HG02840 (cell line): ENCODE measurements around the gene DDAH1.

Source experiments
- ATAC-seq: cut with Tn5 transposase; IDR thresholded peaks from one replicate; pipeline ENCODE4 v1.9.1; 2021; ENCODE audit warnings: mild to moderate bottlenecking, moderate library complexity, moderate number of reproducible peaks; ENCODE audit not compliant: unreplicated experiment, low FRiP score

DDAH1 gene

GRCh38 chr1:85316321-85316720 is 148.6 kb downstream of the DDAH1 start:
- ATAC-seq: no peak

GRCh38 chr1:85315789-85316188 is 149.2 kb downstream of the DDAH1 start:
- no peak for ATAC-seq

GRCh38 chr1:85314726-85315125 is 150.2 kb downstream of the DDAH1 start:
- no peak for ATAC-seq

- ATAC-seq: no peak
These were observed 150.9 kb downstream of the DDAH1 start for GRCh38 chr1:85313888-85314696.

GRCh38 chr1:85311818-85312217 is 153.1 kb downstream of the DDAH1 start:
- ATAC-seq: no peak

DNA sequence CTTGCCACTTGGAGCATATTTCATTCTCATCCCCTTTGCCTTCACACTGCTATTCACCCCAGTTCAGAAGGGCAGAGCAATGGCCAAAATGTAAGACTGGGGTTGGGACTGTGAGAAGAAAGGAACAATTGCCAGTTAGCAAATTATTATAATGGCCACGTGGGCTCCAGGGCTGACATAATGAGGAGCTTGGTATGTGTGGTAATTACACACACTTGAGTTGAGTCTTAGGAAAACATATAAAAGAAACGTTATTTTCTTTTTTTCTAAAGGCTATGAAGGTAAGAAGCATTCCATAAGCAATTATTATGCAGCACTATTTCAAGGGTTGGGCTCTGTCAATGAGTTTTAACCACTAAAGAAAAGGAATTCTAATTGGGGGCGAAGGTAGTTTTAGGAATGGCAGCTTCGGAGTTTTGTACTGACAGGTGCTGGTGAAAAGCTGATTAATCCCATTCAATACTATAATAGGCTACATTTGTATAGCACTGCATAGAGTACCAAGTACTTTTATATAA is 156.1 kb downstream of the DDAH1 start:
- ATAC-seq: no peak

DNA sequence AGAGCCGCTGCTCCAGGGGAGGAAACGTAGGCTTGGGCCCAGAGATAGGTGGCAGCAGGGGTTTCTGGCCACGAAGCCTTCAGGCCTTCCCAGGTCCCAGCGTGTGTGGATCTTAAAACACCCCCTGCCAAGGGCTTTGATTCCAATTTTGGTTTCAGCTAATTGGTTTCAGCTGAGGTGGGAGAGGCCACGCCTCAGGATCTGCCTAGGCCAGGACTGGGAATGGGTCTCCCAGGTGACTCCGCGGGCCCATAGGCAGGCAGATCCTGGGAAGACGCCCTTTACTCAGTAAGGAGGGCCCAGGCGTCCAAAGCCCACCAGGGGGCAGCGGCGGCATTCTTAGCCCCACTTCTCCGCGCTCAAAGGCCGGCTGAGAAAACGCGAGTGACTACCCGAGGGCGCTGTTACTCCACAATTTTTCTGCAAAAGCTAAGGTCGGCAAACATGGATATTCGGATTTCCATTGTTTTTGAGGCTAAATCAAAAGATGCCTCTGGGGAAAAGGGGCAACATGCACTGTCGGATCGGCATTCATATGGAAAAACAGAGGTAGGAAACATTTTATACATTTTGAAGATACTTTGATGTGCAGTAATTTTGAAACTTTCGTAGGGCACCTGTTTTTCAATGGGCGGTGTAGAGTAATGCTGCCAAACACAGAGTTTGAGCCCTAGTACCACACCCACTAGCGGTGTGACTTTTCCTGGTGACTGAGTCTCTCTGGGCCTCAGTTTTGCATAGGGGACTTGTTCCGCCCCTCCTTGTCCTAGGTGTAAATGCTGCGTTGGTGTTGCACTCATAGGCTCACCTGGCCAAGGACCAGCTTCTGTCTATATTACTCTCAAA is 156.7 kb downstream of the DDAH1 start:
- ATAC-seq: peak; percentile 67

DNA sequence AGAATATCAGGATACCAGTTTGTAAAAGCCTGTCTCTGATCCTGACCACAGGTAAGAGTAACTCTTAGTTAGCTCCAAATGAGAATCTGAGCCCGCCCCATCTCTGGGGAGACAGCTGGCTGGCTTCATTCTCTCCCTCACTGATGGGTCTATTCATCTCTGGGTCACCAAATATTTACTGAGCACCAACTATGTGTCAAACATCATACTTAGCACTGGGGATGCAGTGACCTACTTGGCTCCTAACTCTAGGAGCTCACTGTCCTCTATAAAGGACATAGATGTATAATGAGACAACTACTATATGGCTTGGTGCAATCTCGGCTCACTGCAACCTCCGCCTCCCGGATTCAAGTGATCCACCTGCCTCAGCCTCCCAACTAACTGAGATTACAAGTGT is 158.7 kb downstream of the DDAH1 start:
- no peak for ATAC-seq

DNA sequence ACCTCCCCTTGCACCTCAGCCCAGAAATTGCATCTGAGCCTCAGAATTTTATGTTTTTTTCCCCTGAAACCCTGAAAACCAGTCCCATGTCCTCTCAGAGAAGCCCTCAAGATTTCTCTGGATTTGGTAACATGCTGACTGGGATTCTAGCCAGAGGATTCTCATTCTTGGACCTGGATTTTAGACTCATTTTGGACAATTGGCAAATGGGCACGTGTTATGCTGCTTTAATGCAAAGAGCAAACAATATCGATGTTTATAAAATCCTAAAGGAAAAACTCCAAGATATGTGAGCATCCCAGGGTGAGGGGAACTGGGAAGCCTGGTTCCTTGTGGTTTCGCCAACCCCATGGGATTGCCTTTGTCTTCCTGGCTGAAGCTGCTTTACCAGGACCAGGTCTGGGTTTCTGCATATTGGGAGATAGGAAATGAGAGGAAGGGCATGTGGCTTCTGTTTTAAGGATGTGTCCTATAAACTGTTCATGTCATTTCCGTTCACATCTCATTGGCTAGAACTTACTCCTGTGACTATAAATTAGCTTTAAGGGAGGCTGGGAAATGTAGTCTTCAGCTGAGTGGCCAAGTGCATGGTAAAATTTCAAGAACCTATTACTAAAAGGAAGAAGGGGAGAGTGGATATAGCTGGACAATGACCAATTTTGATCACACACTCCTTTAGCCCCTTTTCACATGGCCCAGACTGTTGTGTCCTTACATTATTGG is 161.4 kb downstream of the DDAH1 start:
- ATAC-seq: no peak

GRCh38 chr1:85300140-85300539 is 164.8 kb downstream of the DDAH1 start:
- ATAC-seq: no peak

- ATAC-seq: peak; percentile 85
These were observed 166.9 kb downstream of the DDAH1 start for GRCh38 chr1:85297855-85298629.

GRCh38 chr1:85297538-85297854 is 167.5 kb downstream of the DDAH1 start:
- ATAC-seq: no peak

DNA sequence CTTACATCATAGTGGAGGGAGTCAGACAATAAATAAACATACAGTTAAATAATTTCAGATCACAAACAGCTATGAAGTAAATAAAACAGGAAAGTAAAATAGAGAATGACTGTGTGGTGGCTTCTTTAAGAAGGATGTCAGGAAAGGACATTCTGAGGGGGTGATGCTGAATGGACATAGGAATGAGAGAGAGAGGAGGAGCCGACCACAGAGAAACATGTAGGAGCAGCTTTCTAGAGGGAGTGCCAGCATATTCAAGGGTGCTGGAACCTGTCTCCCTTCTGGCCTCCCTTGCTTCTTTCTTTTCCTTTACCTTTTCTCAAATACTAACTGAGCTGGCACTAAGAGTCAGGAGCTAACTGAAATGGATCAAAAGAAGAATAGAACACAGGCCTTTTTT is 168.0 kb downstream of the DDAH1 start:
- ATAC-seq: no peak

GRCh38 chr1:85295654-85296053 is 169.3 kb downstream of the DDAH1 start:
- no peak for ATAC-seq

- ATAC-seq: no peak
These were observed 169.9 kb downstream of the DDAH1 start for GRCh38 chr1:85295006-85295431.

DNA sequence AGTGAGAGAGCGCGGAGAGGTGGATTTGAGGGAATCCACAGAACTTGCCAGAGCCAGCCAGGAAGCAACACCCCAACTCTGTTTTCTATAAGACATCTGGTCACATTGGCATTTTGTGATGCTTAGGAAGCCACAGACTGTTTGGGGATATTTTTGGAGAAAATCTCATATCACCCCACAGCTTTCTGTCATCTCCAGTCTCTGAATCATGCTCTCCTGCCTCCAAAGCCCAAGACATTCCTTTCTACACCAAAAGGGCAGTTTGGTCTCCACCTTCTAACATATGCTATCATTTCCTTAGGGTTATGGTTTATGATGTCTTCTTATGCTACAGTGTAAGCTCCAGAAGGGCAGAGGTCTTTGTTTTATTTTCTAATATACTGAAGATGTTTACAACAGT is 174.1 kb downstream of the DDAH1 start:
- no peak for ATAC-seq

- ATAC-seq: no peak
These were observed 175.1 kb downstream of the DDAH1 start for GRCh38 chr1:85289848-85290335.

DNA sequence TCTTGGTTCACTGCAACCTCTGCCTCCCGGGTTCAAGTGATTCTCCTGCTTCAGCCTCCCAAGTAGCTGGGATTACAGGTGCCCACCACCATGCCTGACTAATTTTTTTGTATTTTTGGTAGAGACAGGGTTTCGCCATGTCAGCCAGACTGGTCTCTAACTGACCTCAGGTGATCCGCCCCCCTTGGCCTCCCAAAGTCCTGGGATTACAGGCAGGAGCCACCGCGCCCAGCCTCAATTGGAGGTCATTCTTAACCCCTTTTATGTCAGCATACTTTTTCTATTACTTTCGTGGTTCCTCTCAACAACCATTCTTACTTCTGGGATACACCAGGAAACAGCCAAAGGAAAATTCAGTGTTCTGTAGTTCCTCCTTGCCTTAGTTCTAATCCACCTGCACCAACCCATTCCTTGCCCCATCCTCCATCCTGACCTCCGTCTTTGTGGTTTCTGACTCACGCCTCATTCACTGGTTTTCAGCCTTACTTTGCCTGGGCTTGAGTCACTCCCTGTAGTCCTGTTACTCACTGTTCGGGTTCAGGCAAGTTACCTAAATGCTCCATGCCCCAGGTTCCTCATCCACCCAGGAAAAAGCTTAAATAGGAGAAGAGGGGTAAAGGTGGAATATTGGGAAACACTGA is 175.6 kb downstream of the DDAH1 start:
- ATAC-seq: no peak

DNA sequence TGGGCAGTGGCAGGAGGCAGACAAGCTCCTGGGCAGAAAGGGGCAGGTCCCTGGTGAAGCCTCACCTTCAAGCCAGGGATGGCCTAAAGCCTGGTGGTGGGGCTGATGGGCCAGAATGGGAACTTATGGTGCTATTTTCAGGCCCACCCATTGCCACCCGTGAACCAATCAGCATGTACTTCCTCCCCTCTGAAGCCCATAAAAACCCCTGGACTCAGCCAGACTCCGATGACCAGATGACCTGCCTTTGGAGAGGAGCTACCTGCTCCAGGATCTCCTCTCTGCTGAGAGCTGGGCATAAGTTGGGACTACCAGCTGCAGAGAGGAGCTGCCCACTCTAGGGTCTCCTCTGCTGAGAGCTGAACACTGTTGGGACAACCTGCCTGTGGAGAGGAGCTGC is 180.8 kb downstream of the DDAH1 start:
- ATAC-seq: no peak
